Esophagus squamous epithelium (tissue), 4 donors: ENCODE results near the gene LINC00305.

Source experiments
- POLR2A ChIP-seq, 4 donors: fragments of 450-650 bp; IDR thresholded peaks; one replicate each; pipeline ENCODE4 v1.6.1; 2017; ENCODE audit warnings: antibody characterized with exemption in 4 of 4, mild to moderate bottlenecking in 4 of 4, moderate library complexity in 3 of 4
- TF ChIP-seq, protein P1 (sequence below), 6 experiments: fragments of 450-650 bp in 4 of 6; fragments of 200-600 bp in 2 of 6; sonication (generic) in 2 of 6; IDR thresholded peaks; one replicate each; pipeline ENCODE4 v1.5.1; 2016 to 2019; ENCODE audit warnings: antibody characterized with exemption in 6 of 6, mild to moderate bottlenecking in 4 of 6, moderate library complexity in 4 of 6

GRCh38 chr18:64090876-64091275 is 58.0 kb downstream of the LINC00305 start:
- TF ChIP-seq, protein P1, sequence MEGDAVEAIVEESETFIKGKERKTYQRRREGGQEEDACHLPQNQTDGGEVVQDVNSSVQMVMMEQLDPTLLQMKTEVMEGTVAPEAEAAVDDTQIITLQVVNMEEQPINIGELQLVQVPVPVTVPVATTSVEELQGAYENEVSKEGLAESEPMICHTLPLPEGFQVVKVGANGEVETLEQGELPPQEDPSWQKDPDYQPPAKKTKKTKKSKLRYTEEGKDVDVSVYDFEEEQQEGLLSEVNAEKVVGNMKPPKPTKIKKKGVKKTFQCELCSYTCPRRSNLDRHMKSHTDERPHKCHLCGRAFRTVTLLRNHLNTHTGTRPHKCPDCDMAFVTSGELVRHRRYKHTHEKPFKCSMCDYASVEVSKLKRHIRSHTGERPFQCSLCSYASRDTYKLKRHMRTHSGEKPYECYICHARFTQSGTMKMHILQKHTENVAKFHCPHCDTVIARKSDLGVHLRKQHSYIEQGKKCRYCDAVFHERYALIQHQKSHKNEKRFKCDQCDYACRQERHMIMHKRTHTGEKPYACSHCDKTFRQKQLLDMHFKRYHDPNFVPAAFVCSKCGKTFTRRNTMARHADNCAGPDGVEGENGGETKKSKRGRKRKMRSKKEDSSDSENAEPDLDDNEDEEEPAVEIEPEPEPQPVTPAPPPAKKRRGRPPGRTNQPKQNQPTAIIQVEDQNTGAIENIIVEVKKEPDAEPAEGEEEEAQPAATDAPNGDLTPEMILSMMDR (IDR thresholded peaks at IDR 0.05) = no peak
- TF ChIP-seq POLR2A (IDR thresholded peaks at IDR 0.05) = no peak
